Memory B cell (primary cell): ENCODE measurements around the gene NUDT22.
A peak's percentile ranks its signal among the peaks of the same experiment; 100 is the strongest.

ENCODE experiments used
- ATAC-seq: fragments of 150-1000 bp; cut with Tn5 transposase; 2 replicates; pipeline ENCODE4 v1.10.0; 2021; ENCODE audit warnings: low read depth, mild to moderate bottlenecking, moderate library complexity
- DNase-seq, 2 donors: peaks; one replicate each; pipeline ENCODE4 v3.0.0; 2022; ENCODE audit warnings: low spot score in 2 of 2
- H3K27ac Mint-ChIP-seq: one replicate; pipeline ENCODE4 v1.8.0; 2022; ENCODE audit warnings: mild to moderate bottlenecking, moderate library complexity, mixed read lengths
- H3K27me3 Mint-ChIP-seq: one replicate; pipeline ENCODE4 v1.8.0; 2022; ENCODE audit warnings: mixed read lengths
- H3K36me3 Mint-ChIP-seq: one replicate; pipeline ENCODE4 v1.8.0; 2022; ENCODE audit warnings: mild to moderate bottlenecking, mixed read lengths
- H3K4me1 Mint-ChIP-seq: one replicate; pipeline ENCODE4 v1.8.0; 2022; ENCODE audit warnings: mixed read lengths
- H3K4me3 Mint-ChIP-seq: one replicate; pipeline ENCODE4 v1.8.0; 2022; ENCODE audit warnings: mild to moderate bottlenecking, moderate library complexity, mixed read lengths
- H3K9me3 Mint-ChIP-seq: one replicate; pipeline ENCODE4 v1.8.0; 2022; ENCODE audit warnings: mixed read lengths

Gene NUDT22, protein sequence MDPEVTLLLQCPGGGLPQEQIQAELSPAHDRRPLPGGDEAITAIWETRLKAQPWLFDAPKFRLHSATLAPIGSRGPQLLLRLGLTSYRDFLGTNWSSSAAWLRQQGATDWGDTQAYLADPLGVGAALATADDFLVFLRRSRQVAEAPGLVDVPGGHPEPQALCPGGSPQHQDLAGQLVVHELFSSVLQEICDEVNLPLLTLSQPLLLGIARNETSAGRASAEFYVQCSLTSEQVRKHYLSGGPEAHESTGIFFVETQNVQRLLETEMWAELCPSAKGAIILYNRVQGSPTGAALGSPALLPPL

DNA sequence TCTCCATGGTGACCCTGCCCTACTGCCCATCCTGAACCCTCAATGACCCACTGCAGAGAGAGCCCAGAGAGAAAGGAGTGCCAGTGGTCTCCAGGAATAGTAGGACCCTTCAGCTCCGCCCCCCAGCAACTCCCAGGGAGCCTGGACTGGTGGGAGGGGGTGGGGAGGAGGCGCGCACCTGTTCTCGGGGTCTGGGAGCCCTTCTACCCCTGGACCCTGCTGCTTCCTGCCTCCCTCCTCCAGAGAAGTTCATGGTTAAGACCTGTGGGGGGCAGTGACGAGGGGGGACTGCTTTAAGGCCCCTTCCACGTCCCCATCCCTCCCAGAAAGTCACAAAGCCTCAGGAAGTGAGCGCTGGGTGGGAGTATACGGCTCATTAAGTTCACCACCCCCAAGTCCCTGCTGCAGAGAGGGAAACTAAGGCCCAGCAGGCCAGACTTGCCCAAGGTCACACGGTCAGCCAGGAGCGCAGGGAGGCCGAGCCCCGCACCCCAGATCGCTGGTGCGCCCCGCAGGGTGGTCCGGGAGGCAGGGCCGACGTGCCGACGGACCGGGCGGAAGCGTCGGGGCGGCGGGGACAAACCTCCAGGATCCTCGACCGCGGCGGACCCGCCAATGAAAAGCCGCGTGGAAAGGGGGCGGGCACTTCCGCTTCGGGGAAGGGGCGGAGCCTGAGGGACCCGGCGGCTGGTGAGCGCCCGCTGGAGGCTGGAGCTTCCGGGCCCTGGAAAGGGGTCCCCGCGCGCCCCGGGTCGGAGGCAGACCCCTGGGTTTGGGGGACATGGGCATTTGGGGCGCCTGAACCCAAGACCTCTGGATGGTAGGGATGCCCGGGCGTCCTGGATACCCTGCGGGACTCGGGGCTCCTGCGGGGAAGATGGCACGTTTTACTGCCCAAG is at the start of gene NUDT22, which contains the start of gene TRPT1:
TSS of gene NUDT22 (plus strand) at position 667 of the 899 bp plus-strand sequence. CDS start 379 bp downstream, outside the sequence.
TSS of gene TRPT1 (minus strand) at position 579 of the 899 bp plus-strand sequence. CDS start at position 253, 326 bp downstream.
- Mint-ChIP-seq H3K27me3 (no peaks in the 10 kb centered on the region), H3K9me3 (no peaks in the 10 kb centered on the region), H3K4me3 (peak within 1 kb of the TSS; percentile 94), H3K27ac (peak within 1 kb of the TSS; percentile 89), H3K36me3 (peaks cover 2% of the 10 kb centered on the region), H3K4me1 (peaks cover 29% of the 10 kb centered on the region)
- ATAC-seq (peak; percentile 62), DNase-seq (peak; percentile 86 to 88)

GRCh38 chr11:64176751-64177150 is 49.3 kb upstream of the NUDT22 start:
- Mint-ChIP-seq H3K27me3 (no peaks in the 10 kb centered on the region), H3K36me3 (peaks cover 3% of the 10 kb centered on the region), H3K9me3 (no peaks in the 10 kb centered on the region), H3K4me1 (peaks cover 18% of the 10 kb centered on the region), H3K27ac (no peak overlapping the region), H3K4me3 (no peak overlapping the region)
- ATAC-seq: no peak
- no peak for DNase-seq

DNA sequence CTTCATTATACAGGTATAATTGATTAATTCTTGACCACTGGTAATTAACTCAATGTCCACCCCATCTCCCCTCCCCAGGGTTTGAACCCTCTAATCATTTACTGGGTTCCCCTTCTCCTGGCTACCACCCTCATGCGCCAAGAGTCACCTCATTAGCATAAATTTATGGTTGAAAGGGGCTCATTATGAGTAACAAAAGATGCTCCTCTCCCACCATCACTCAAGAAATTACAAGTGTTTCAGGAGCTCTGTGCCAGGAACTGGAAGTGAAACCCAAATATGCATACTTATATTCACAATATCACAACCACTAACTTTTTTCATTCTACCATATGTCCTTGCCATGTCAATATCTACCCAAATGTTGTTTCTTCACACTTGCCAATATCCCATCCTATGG is 47.9 kb upstream of the NUDT22 start:
- H3K36me3 Mint-ChIP-seq: peaks cover 3% of the 10 kb centered on the region
- H3K4me1 Mint-ChIP-seq: peaks cover 20% of the 10 kb centered on the region
- ATAC-seq (no peak), DNase-seq (no peak)
- no peaks in the 10 kb centered on the region for H3K27me3 Mint-ChIP-seq
- no peaks in the 10 kb centered on the region for H3K9me3 Mint-ChIP-seq
- no peak overlapping the region for H3K27ac Mint-ChIP-seq
- no peak overlapping the region for H3K4me3 Mint-ChIP-seq

- DNase-seq (no peak), ATAC-seq (no peak)
- H3K9me3 Mint-ChIP-seq: no peaks in the 10 kb centered on the region
- peaks cover 24% of the 10 kb centered on the region for H3K4me1 Mint-ChIP-seq
- no peak overlapping the region for H3K4me3 Mint-ChIP-seq
- H3K27me3 Mint-ChIP-seq: no peaks in the 10 kb centered on the region
- H3K27ac Mint-ChIP-seq: no peak overlapping the region
- peaks cover 2% of the 10 kb centered on the region for H3K36me3 Mint-ChIP-seq
Observed at GRCh38 chr11:64178951-64179639, 47.0 kb upstream of the NUDT22 start.

GRCh38 chr11:64180891-64181290 is 45.2 kb upstream of the NUDT22 start:
- Mint-ChIP-seq H3K27ac (no peak overlapping the region), H3K27me3 (no peaks in the 10 kb centered on the region), H3K36me3 (no peaks in the 10 kb centered on the region), H3K9me3 (no peaks in the 10 kb centered on the region), H3K4me1 (peaks cover 28% of the 10 kb centered on the region), H3K4me3 (no peak overlapping the region)
- DNase-seq (no peak), ATAC-seq (no peak)

DNA sequence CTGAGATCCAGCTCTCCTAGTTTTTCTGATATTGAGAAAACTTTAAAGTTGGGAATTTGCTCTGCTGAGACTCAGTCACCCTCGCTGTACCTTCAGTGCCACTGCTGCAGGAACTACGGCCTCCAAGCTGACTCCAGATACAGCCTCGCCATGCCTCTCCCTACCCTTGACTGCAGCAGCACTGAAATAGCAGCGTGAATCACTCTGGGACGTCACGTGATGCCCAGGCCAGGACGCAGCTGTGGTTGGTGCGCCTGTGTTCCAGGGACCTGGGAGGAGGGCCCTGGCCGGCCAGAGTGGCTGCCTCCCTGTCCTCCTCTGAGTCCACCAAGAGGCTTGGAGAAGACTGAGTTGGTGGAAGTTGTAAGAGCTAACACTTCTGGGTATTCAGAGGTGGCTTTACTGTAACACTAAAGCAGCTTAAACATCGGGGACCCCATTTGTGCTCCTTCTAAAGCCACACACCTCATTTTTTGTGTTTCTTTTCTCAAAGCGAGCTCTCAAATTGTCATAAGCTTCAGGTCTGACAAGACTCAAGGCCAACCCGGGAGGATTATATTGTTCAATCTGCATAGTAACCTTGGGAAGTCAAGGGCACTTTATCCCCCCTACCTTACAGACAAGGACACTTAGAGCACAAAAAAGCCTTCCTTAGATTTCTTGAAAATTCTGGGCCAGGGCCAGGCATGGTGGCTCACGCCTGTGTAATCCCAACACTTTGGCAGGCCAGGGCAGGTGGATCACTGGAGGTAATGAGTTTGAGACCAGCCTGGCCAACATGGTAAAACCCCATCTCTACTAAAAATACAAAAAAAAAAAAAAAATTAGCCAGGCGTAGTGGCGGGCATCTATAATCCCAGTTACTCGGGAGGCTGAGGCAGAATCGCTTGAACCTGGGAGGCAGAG is 44.3 kb upstream of the NUDT22 start:
- H3K27ac Mint-ChIP-seq: no peak overlapping the region
- no peak for ATAC-seq
- peak overlapping the region; percentile 14 for H3K4me3 Mint-ChIP-seq

GRCh38 chr11:64183890-64184289 is 42.2 kb upstream of the NUDT22 start:
- Mint-ChIP-seq H3K36me3 (peaks cover 2% of the 10 kb centered on the region), H3K4me3 (peak overlapping the region; percentile 21), H3K27ac (no peak overlapping the region), H3K27me3 (no peaks in the 10 kb centered on the region), H3K4me1 (peaks cover 21% of the 10 kb centered on the region), H3K9me3 (no peaks in the 10 kb centered on the region)
- ATAC-seq (no peak), DNase-seq (no peak)

More for the DNA sequence above, 44.3 kb upstream of the NUDT22 start:
- H3K9me3 Mint-ChIP-seq: no peaks in the 10 kb centered on the region
- DNase-seq: no peak
- no peaks in the 10 kb centered on the region for H3K27me3 Mint-ChIP-seq
- peaks cover 2% of the 10 kb centered on the region for H3K36me3 Mint-ChIP-seq
- H3K4me1 Mint-ChIP-seq: peaks cover 28% of the 10 kb centered on the region

DNA sequence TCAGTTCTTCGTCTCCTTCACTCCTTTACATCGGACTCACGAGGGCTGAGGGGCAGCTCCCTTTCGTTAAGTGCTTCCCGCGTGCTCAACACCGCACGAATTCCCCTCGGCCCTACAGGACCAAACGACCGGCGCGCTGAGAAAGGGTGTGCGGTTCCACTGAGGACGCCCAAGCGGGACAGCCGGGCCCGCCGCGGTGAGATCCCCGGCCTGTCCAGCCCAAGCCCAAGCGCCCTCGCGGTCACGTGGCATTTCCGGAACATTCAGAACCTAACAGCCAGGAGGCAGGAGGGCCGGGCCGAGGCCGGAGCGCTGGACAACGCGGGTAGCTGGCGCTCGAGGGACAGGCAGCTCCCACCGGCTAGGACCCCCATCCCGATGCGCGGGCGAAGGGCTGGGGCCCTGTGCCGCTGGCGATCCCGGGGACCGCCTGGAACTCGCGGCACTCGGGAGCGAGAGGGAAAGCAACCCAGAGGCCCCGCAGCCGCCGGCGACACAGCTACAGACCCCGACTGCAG is 40.8 kb upstream of the NUDT22 start:
- Mint-ChIP-seq H3K4me1 (peaks cover 21% of the 10 kb centered on the region), H3K36me3 (peaks cover 2% of the 10 kb centered on the region), H3K9me3 (no peaks in the 10 kb centered on the region), H3K4me3 (peak overlapping the region; percentile 97), H3K27me3 (no peaks in the 10 kb centered on the region), H3K27ac (peak overlapping the region; percentile 84)
- DNase-seq: no peak
- no peak for ATAC-seq

DNA sequence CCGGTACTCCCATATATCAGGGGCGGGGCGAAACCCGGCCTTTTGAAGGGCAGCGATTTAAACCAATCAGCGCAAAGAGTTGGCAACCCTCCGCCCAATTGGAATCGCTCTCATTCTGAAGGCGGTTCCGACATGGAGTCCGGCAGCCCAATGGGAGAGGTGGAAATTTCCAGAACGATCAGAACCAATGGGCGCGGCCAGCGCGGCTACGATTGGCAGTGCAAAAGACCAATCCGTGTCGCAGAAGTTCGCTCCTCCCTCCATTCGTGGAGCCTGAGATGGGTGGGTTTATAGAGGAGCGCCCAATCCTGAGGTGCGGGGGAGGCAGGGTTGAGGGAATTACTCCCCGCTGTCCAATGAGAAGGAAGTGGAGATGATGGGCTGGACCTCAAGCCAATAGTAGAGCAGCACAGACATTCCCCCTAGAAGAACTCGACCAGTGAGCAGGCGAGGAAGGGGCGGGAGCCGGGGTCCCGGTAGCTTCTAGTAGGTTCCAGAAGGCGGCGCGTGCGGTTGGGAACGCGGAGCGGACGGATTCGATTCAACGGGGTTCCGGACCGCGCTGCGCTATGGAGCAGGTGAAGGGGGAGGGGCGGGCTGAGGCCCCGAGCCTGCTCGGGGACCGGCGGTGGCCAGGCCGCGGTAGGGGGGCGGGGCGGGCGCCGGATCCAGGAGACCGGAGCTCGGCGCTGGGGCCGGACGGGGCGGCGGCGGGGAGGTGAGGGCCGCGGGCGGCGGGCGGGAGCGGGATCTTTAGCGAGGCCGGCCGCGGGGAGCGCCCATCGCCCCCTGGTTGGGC is 40.2 kb upstream of the NUDT22 start, which contains the start of gene STIP1:
TSS of gene STIP1 (plus strand) at position 479 of the 799 bp plus-strand sequence. CDS start at position 570, 91 bp downstream.
- Mint-ChIP-seq H3K4me1 (peaks cover 18% of the 10 kb centered on the region), H3K4me3 (peak within 1 kb of the TSS; percentile 97), H3K27ac (peak within 1 kb of the TSS; percentile 84), H3K36me3 (peaks cover 2% of the 10 kb centered on the region), H3K9me3 (no peaks in the 10 kb centered on the region), H3K27me3 (no peaks in the 10 kb centered on the region)
- ATAC-seq (peak; percentile 81), DNase-seq (peak; percentile 97 to 98)

DNA sequence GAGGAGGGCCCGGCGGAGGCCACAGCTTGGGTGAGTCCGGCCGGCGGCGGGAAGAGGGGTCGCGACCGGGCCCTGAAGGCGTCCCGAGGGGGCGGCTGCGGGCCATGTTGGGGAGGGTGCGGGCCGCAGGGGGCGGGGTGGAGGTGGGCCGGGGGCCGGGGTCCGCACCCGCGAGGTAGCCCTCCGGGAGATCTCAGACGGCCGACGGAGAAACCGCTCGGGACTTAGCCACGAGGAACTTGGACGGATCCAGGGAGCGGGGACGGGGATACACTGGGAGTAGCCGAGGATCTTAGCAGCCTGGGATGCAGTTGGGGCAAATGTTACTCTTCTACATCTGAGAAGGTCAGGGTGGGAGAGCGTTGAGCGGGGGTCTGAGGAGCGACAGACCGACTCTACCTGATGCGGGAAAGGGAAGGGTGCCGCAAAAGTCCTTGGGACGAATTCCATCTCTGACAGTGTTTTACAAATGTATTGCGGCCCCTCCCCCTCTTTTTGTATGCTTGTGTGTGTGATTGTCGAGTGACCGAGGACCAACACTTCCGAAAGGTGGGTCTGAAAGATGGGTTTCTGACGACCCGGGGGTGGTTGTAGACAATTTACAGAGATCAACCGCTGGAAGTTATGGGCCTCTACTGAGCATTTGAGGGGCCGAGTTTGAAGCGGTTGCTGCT is 39.4 kb upstream of the NUDT22 start:
- ATAC-seq (no peak), DNase-seq (no peak)
- no peaks in the 10 kb centered on the region for H3K27me3 Mint-ChIP-seq
- peaks cover 2% of the 10 kb centered on the region for H3K36me3 Mint-ChIP-seq
- no peak overlapping the region for H3K4me3 Mint-ChIP-seq
- peaks cover 14% of the 10 kb centered on the region for H3K4me1 Mint-ChIP-seq
- no peaks in the 10 kb centered on the region for H3K9me3 Mint-ChIP-seq
- H3K27ac Mint-ChIP-seq: peak overlapping the region; percentile 84

GRCh38 chr11:64192434-64192833 is 33.6 kb upstream of the NUDT22 start:
- H3K4me1 Mint-ChIP-seq: no peaks in the 10 kb centered on the region
- H3K27me3 Mint-ChIP-seq: no peaks in the 10 kb centered on the region
- ATAC-seq (no peak), DNase-seq (no peak)
- H3K4me3 Mint-ChIP-seq: no peak overlapping the region
- no peak overlapping the region for H3K27ac Mint-ChIP-seq
- peaks cover 17% of the 10 kb centered on the region for H3K36me3 Mint-ChIP-seq
- H3K9me3 Mint-ChIP-seq: no peaks in the 10 kb centered on the region

- DNase-seq (no peak), ATAC-seq (no peak)
- H3K4me3 Mint-ChIP-seq: no peak overlapping the region
- no peaks in the 10 kb centered on the region for H3K9me3 Mint-ChIP-seq
- peaks cover 3% of the 10 kb centered on the region for H3K4me1 Mint-ChIP-seq
- H3K27me3 Mint-ChIP-seq: no peaks in the 10 kb centered on the region
- peaks cover 25% of the 10 kb centered on the region for H3K36me3 Mint-ChIP-seq
- H3K27ac Mint-ChIP-seq: no peak overlapping the region
Observed at GRCh38 chr11:64196626-64197025, 29.4 kb upstream of the NUDT22 start.
